Measurements from ENCODE around the gene SLC9B2.

- TF ChIP-seq MYBL2 (CRISPR knock-in tag; IDR thresholded peaks at IDR 0.05) (no peak), KAT7 (CRISPR knock-in tag; IDR thresholded peaks at IDR 0.05; ENCODE audit: borderline replicate concordance) (no peak), CTCF (IDR thresholded peaks at IDR 0.05) (no peak), CBFB (CRISPR knock-in tag; IDR thresholded peaks at IDR 0.05; ENCODE audit: low read depth) (no peak)
Measured at GRCh38 chr4:103026868-103027267, 49.7 kb downstream of the SLC9B2 start.

All from WTC11 (cell line).